GM12872 (cell line): ENCODE data around the gene ZSCAN16.
A peak's percentile ranks its signal among the peaks of the same experiment; 100 is the strongest.

ENCODE experiments used
- TF ChIP-seq, protein P1 (sequence below): IDR thresholded peaks from 3 replicates; pipeline ENCODE4 v1.5.1; 2011; ENCODE audit warnings: low read depth, mild to moderate bottlenecking, low read length, moderate library complexity; ENCODE audit not compliant: insufficient read depth

ZSCAN16 gene

GRCh38 chr6:28089054-28089453 is 35.4 kb upstream of the ZSCAN16 start:
- TF ChIP-seq, protein P1, sequence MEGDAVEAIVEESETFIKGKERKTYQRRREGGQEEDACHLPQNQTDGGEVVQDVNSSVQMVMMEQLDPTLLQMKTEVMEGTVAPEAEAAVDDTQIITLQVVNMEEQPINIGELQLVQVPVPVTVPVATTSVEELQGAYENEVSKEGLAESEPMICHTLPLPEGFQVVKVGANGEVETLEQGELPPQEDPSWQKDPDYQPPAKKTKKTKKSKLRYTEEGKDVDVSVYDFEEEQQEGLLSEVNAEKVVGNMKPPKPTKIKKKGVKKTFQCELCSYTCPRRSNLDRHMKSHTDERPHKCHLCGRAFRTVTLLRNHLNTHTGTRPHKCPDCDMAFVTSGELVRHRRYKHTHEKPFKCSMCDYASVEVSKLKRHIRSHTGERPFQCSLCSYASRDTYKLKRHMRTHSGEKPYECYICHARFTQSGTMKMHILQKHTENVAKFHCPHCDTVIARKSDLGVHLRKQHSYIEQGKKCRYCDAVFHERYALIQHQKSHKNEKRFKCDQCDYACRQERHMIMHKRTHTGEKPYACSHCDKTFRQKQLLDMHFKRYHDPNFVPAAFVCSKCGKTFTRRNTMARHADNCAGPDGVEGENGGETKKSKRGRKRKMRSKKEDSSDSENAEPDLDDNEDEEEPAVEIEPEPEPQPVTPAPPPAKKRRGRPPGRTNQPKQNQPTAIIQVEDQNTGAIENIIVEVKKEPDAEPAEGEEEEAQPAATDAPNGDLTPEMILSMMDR = no peak

DNA sequence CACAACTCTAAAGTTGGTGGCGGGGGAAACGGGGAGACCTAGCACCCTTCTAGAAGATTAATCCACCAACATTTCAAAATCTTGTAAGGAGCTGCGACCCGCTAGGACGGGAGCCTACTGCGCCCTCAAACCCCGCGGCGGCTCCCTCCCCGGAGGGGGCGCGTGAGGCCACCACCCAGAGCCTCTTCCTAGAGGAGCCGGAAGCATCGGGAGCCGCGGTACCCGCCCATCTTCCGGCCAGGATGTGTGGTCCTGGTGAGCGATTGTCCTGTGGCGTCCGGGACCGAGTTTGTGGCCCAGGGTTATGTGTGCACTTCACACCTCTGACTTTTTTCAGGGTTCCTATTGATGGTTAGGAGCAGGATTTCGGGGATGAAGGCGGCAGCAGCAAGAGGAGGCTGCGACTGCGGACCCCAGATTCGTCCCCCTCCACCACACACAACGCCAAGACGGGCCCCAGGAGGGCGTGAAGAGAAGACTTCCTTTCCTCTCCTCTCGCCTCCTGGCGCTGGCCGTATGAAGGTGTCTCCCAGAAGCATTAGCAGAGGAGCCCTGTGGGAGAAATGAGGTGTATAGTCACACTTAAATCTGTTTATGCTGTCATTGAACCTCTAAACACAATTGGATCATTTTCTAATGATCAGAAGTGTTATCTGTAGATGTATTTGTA is 33.4 kb upstream of the ZSCAN16 start:
- TF ChIP-seq, protein P1 = no peak

- TF ChIP-seq, protein P1 = peak; percentile 69
These were observed 19.8 kb upstream of the ZSCAN16 start for GRCh38 chr6:28104392-28105244.

- TF ChIP-seq, protein P1 = no peak
These were observed 19.2 kb upstream of the ZSCAN16 start for GRCh38 chr6:28105245-28105639.

GRCh38 chr6:28107506-28107905 is 16.9 kb upstream of the ZSCAN16 start:
- TF ChIP-seq, protein P1 = no peak

GRCh38 chr6:28111964-28112363 is 12.4 kb upstream of the ZSCAN16 start:
- TF ChIP-seq, protein P1 = no peak

DNA sequence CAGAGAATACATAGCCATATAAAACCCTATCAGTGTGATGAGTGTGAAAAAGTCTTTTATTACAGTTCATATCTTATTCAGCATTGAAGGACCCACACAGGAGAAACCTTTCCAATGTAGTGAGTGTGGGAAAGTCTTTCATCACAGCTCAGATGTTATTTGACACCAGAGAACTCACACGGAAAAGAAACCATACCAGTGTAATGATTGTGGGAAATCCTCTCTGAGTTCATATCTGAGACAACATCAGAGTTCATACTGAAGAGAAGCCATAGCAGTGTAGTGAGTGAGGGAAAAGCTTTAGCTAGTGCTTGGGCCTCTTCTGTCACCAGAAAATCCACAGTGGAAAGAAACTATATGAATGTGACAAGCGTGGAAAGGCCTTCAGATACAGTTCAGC is 8.6 kb upstream of the ZSCAN16 start:
- TF ChIP-seq, protein P1 = no peak
